ENCODE data around the gene SCG5. TPM values are rescaled to one million over a fixed set of nuclear protein-coding genes. Genes with fewer than 3 reads are reported as not detected.

The SCG5 gene
- total RNA-seq, 1 experiment from 2014 or later: 1.3 TPM

DNA sequence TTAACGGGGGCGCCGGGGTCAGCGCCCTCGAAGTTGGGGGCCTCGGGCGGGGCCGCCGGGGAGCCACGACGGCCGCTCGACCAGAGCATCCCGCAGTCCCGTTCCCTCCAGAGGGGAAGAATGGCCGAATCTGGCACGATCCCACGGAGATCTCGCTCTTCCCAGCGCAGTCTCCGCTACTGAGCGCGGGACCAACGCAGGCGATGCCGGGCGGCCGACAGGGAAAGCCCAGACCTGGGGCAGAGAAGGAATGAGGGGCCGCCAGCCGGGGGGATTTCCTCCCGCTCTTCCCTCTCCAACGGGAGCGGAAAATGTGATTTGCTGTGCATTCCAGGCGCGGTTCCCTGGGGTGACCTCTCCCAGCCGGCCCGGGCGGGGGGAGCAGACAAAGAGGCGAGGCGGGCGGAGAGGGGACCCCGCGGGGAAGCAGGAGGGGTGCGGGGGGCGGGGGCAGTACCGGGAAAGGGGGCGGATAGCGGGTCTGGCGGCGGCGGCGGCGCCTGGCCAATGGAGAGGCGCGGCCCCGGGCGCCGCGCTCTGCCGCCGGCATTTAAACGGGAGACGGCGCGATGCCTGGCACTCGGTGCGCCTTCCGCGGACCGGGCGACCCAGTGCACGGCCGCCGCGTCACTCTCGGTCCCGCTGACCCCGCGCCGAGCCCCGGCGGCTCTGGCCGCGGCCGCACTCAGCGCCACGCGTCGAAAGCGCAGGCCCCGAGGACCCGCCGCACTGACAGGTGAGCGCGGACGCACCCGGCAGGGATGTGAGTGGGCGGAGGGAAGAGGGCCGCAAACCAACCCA is 76.1 kb downstream of the SCG5 start, which contains the start of gene GREM1:
GREM1 (plus strand) TSS at position 579 of the 801 bp plus-strand sequence. CDS start 12,687 bp downstream, outside the sequence.
- Histone ChIP-seq H4K20me1 (ENCODE audit: low read length) (no peaks in the 10 kb centered on the region), H3K36me3 (ENCODE audit: low read depth, low read length) (no peaks in the 10 kb centered on the region), H3K27me3 (ENCODE audit: low read length) (no peaks in the 10 kb centered on the region), H3K4me1 (ENCODE audit: insufficient read depth, low read length) (peaks cover 15% of the 10 kb centered on the region), H3K4me2 (ENCODE audit: low read length) (peak within 1 kb of the TSS; percentile 77), H3K9me3 (ENCODE audit: low read length) (no peaks in the 10 kb centered on the region), H2AFZ (ENCODE audit: low read length) (peak within 1 kb of the TSS; percentile 72), H3K4me3 (ENCODE audit: low read length) (peak within 1 kb of the TSS; percentile 64), H3K27ac (ENCODE audit: low read length) (no peak within 1 kb of the TSS), H3K9me2 (replicated peaks; ENCODE audit: low read length) (no peaks in the 10 kb centered on the region), H3F3A (ENCODE audit: low read length, unreplicated experiment) (no peaks in the 10 kb centered on the region), H3K79me2 (ENCODE audit: low read length) (no peaks in the 10 kb centered on the region), H3K9ac (ENCODE audit: low read length) (peak within 1 kb of the TSS; percentile 54)
- no TSS peak for BruUV-seq (replicated peaks)
- ChIA-PET POLR2A (ENCODE audit: unreplicated experiment) (no interaction called here), CTCF (no interaction called here)
- TF ChIP-seq, protein P1, sequence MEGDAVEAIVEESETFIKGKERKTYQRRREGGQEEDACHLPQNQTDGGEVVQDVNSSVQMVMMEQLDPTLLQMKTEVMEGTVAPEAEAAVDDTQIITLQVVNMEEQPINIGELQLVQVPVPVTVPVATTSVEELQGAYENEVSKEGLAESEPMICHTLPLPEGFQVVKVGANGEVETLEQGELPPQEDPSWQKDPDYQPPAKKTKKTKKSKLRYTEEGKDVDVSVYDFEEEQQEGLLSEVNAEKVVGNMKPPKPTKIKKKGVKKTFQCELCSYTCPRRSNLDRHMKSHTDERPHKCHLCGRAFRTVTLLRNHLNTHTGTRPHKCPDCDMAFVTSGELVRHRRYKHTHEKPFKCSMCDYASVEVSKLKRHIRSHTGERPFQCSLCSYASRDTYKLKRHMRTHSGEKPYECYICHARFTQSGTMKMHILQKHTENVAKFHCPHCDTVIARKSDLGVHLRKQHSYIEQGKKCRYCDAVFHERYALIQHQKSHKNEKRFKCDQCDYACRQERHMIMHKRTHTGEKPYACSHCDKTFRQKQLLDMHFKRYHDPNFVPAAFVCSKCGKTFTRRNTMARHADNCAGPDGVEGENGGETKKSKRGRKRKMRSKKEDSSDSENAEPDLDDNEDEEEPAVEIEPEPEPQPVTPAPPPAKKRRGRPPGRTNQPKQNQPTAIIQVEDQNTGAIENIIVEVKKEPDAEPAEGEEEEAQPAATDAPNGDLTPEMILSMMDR (conservative IDR thresholded peaks at IDR 0.05; ENCODE audit: low read depth, low read length): no peak
- TF ChIP-seq EZH2phosphoT487 (IDR thresholded peaks at IDR 0.05; ENCODE audit: borderline replicate concordance, low read length) (no peak), EZH2 (IDR thresholded peaks at IDR 0.05; ENCODE audit: low read length, unreplicated experiment) (no peak)
- intact Hi-C loops (cut with micrococcal nuclease): no loop called here
- DNase-seq (no peak), ATAC-seq (no peak)

DNA sequence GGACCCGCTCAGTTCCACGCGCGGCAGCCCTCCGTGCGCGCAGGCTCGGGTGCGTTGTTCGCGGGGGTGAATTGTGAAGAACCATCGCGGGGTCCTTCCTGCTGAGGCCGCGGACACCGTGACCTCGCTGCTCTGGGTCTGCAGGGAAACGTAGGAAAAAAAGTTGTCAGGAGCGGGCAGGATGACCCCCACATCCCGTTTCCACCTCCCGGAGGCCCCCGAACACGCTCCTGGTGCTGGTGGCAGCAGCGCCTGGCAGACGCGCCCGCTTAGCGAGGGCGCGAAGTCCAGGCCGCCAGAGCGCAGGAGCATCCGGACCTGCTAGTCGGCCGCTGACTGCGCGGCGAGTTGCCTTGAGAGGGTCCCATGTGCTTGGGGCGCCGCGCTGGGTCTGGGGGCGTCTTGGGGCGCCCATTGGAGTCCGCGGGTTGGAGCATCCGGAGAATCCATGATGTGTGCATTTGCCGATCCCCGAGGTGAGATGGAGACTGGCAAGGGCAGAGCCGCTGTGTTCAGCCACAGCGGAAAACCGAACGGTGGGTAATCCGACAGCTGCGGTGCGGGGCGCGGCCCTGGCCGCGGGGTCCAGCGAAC is 76.8 kb downstream of the SCG5 start:
- CTCF ChIA-PET: no interaction called here
- intact Hi-C loops (cut with micrococcal nuclease): no loop called here

More for the DNA sequence above, 76.8 kb downstream of the SCG5 start:
- Histone ChIP-seq H3K36me3 (ENCODE audit: low read depth, low read length) (no peaks in the 10 kb centered on the region), H3K9me2 (replicated peaks; ENCODE audit: low read length) (no peaks in the 10 kb centered on the region), H4K20me1 (ENCODE audit: low read length) (no peaks in the 10 kb centered on the region), H3K9me3 (ENCODE audit: low read length) (no peaks in the 10 kb centered on the region), H3K27me3 (ENCODE audit: low read length) (no peaks in the 10 kb centered on the region), H3K27ac (ENCODE audit: low read length) (no peak overlapping the region), H3K79me2 (ENCODE audit: low read length) (no peaks in the 10 kb centered on the region), H3K4me2 (ENCODE audit: low read length) (peak overlapping the region; percentile 77), H2AFZ (ENCODE audit: low read length) (peak overlapping the region; percentile 72), H3K4me1 (ENCODE audit: insufficient read depth, low read length) (peaks cover 15% of the 10 kb centered on the region), H3F3A (ENCODE audit: low read length, unreplicated experiment) (no peaks in the 10 kb centered on the region), H3K4me3 (ENCODE audit: low read length) (peak overlapping the region; percentile 64), H3K9ac (ENCODE audit: low read length) (peak overlapping the region; percentile 54)
- no TSS peak for BruUV-seq (replicated peaks)
- ATAC-seq (peak; percentile 20), DNase-seq (no peak)
- POLR2A ChIA-PET (ENCODE audit: unreplicated experiment): no interaction called here
- TF ChIP-seq, protein P1 (conservative IDR thresholded peaks at IDR 0.05; ENCODE audit: low read depth, low read length): no peak
- TF ChIP-seq EZH2phosphoT487 (IDR thresholded peaks at IDR 0.05; ENCODE audit: borderline replicate concordance, low read length) (no peak), EZH2 (IDR thresholded peaks at IDR 0.05; ENCODE audit: low read length, unreplicated experiment) (no peak)

Data from PC-3 (cell line).